Stimulated activated CD8-positive, alpha-beta memory T cell treated with anti-CD3 and anti-CD28 coated beads, Interleukin-12 subunit alpha, Interleukin-12 subunit beta, amount 100 ng/mL, for 4 hours (primary cell): ENCODE results near the gene PARD3B.

Experiments
- DNase-seq: peaks from one replicate; pipeline ENCODE4 v3.0.0-alpha.2; 2020; ENCODE audit warnings: low read depth

Gene PARD3B

DNA sequence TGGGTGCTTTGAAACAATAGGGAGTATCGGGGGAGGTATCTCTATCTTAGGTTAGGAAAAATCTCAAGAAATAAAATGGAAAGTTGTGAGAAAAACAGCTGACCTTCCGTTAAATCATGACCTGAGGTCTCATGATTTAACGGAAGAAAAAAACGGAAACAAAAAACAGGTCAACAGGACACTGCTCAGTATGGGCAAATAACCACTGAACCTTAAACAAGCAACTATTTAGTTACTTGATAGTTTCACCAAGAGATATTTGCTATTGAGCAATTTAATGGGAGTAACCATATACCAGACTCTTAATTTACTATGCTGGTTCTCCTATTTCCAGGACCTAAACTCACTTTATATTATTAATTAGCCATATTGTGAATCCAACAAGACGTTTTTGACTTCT, 150.8 kb downstream of the PARD3B start:
- no peak for DNase-seq

GRCh38 chr2:204705243-204705932, 160.1 kb downstream of the PARD3B start:
- DNase-seq, result no peak

GRCh38 chr2:204706939-204707338, 161.7 kb downstream of the PARD3B start:
- DNase-seq, result no peak

- no peak for DNase-seq
These were observed 167.9 kb downstream of the PARD3B start for GRCh38 chr2:204713211-204713610.

GRCh38 chr2:204715361-204715760, 170.1 kb downstream of the PARD3B start:
- no peak for DNase-seq

DNA sequence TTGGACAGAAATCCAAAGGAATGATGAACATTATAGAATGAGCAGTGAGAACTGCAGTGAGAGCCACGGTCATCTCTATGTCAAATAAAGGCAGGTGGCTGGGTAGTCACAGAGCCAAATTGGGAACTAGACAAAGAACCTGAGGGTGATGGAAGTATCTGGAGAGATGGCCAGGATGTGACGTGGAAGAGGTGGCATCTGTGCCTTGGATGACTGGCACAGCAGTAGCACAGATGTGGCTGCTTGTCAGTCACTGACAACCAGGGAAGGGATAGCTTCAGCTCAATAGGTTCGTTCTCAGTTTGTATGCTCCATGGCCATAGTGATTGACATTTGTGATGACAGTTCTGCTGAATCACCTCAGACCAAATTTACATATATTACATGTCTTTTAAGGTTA, 172.3 kb downstream of the PARD3B start:
- DNase-seq, result no peak

- no peak for DNase-seq
These were observed 173.3 kb downstream of the PARD3B start for GRCh38 chr2:204718607-204719006.

DNA sequence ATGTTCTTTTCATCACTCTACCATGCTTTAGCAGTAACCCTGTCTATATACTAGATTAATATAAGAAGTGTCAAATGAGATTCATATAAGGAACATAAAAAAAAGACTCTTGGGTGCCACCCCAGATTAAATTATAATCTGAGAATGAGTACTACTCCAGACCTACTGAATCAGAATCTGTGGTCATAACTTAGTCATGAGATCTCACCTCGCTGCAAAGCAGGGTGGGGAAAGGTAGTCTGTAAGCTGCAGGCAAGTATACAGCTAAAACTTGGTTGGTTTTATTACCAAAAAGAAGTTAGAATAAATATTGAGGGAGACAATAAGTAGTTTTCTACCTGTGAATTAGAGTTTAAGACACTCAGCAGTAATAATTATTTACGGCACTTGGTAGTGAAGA, 175.6 kb downstream of the PARD3B start:
- no peak for DNase-seq

DNA sequence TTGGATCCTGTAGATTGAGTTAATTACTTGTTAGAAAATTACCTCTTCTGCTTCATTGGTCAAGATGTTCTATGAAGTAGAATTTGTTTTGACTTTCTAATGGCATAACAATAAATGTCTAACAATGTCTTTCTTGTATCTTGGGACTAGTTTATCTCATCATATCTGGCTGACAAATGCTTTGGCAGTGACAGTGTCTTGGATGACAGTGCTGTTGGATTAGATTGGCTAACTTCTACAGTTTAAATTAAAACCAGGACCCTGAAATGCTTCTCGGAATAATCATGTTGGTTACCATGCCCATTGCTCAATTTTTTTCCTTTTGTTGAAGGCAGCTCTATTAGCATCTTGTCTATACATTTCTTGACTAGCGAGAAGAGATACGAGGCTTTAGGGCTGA, 176.9 kb downstream of the PARD3B start:
- no peak for DNase-seq

GRCh38 chr2:204722691-204723090, 177.4 kb downstream of the PARD3B start:
- no peak for DNase-seq

GRCh38 chr2:204725693-204726360, 180.6 kb downstream of the PARD3B start:
- no peak for DNase-seq

- DNase-seq, result no peak
These were observed 181.6 kb downstream of the PARD3B start for GRCh38 chr2:204726831-204727230.

DNA sequence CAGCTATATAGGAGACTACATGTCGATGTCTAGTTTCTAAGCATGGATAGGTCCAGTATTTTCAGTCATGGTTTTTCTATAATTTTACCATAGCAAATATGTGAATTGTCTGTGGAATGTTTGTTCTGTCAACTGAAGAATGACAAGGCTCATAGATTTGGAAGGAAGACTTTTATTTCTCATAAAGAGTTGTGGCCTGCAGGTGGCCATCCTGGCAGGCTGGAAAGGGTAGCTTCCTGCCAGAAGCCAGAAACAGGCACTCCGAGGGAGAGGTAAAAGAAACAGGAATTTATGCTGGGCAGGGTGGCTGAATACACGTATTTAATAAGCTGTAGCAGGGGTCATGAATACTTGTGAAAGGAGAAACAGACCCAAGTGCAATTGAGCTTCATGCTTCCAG, 182.1 kb downstream of the PARD3B start:
- DNase-seq, result no peak

DNA sequence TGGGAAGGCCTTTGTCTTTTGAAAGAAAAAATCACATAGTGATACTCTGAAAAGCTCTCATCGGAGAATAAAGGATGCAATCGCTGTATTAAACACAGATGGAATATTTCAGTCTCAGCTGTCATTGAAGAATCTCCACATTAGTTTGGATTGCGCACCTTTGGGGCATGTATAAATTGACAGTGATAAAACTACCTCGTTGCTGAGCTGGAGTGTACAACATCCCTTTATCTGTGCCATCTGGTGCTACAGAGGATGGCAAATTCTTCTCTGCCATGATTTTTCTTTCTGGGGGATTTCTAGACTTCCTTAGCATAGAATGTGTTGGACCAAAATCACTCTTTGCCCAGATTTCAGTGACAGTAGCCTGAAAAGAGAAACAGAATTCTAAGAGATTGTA, 185.3 kb downstream of the PARD3B start:
- no peak for DNase-seq

GRCh38 chr2:204732019-204732418, 186.7 kb downstream of the PARD3B start:
- no peak for DNase-seq

DNA sequence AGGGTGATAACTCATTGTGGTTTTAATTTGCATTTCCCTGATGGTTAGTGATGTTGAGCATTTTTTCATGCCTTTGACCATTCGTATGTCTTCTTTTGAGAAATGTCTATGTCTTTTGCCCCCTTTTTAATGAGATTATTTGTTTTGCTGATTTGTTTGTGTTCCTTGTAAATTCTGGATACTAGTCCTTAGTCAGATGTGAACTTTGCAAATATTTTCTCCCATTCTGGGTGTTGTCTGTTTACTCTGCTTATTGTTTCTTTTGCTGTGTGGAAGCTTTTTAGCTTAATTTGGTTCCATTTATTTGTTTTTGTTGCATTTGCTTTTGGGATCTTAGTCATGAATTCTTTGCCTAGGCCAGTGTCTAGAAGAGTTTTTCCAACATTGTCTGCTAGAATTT, 192.0 kb downstream of the PARD3B start:
- DNase-seq, result no peak

DNA sequence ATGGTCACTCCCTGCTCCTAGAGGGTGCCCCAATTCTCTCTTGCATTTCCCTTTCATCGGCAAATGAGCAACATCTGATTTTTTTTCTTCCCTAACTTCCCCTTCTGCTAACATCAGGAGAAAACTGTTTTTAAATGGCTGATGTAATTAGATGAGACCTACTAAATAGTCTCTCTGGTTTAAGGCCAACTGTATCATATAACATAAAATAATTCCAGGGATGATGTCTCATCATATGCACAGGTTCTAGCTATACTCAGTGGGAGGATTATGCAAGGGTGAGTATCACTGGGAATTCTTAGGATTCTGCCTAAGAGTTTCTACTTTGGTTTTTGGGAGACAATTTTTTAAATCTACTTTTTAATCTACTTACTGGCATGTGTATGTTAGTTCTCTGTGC, 193.4 kb downstream of the PARD3B start:
- no peak for DNase-seq

DNA sequence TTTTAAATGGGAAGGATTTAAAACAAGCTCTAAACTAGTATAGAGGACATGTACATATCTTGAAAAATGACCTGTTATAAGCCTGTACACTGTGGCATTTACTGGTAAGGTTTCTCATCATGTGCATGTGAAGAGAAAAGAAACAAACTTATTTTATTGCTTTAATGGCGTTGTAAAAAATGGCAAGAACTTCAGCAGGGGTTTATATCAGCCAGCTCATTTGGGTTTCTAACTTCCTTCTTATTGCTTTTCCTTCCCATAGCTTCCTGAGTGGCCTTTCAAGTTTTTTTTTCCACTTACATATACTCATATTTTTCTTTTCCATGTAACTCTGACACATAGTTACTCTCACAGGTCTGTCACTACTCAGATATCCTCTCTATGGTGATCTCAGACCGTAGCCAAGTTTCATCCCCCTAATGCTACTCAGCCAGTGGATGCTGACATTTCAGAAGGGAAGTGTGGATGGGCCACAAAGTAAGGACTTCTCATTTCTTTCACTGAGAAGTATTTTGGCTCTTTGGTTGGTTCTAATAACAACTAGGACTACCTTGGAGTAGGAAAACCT, 198.2 kb downstream of the PARD3B start:
- no peak for DNase-seq

DNA sequence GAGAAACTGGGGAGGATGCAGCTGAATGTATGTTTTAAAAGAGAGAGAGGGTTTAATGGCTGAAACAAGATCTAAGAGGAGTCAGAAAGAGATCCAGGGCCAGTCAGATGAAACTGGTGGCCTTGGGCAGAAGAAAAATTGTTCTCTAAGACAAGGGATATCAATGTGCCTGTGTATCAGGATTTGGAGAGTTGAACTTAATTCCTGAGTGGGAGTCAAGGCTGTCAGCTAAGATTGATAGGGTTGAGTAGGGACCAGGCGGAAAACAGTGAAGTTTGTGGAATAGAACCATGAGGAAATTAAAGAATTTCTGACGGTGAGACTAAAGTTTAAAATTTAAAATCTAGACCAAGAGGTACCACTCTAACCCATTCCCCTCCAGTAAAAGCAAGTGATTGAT, 199.2 kb downstream of the PARD3B start:
- no peak for DNase-seq

- DNase-seq, result no peak
These were observed 203.0 kb downstream of the PARD3B start for GRCh38 chr2:204748286-204748685.

- DNase-seq, result no peak
These were observed 204.0 kb downstream of the PARD3B start for GRCh38 chr2:204749319-204749718.

DNA sequence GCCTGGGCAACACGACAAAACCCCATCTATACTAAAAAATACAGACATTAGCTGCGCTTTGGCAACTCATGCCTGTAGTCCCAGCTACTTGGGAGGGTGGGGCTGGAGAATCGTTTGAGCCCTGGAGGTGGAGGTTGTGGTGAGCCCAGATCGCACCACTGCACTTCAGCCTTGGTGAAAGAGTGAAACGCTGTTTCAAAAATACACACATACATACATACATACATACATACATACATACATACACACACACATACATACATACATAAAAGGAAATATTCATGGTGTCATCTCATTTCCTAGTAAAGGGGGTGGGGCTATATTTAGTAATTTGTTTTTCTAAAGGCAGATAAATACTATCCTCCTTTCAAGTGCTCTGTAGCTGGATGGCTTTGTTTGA, 205.1 kb downstream of the PARD3B start:
- no peak for DNase-seq

- no peak for DNase-seq
These were observed 206.2 kb downstream of the PARD3B start for GRCh38 chr2:204751472-204751871.

GRCh38 chr2:204753841-204754240, 208.6 kb downstream of the PARD3B start:
- no peak for DNase-seq
